ENCODE data around the gene PRKCQ. TPM values are rescaled to one million over a fixed set of nuclear protein-coding genes. Genes with fewer than 3 reads are reported as not detected.

Gene PRKCQ
- total and polyA plus RNA-seq, 11 donors: 0.04 to 2.0 (median 0.13) TPM; not detected in 1

- intact Hi-C loops (cut with DNase I): no loop called here
- DNase-seq (no peak), ATAC-seq (no peak)
- WGBS, 4 donors: 70 to 84% (median 80%) methylated on average over 4 of the region's 4 CpGs
- peaks cover 0 to 16% (median 0%) of the 10 kb centered on the region in 9 donors for H3K27me3 ChIP-seq
- H3K27ac ChIP-seq: no peak overlapping the region
- H3K9me3 ChIP-seq: peaks cover 0 to 3% (median 0%) of the 10 kb centered on the region in 12 donors
- TF ChIP-seq POLR2A (IDR thresholded peaks at IDR 0.05) (no peak), CTCF (IDR thresholded peaks at IDR 0.05) (no peak)
- no peaks in the 10 kb centered on the region for H3K4me1 ChIP-seq
- no peak overlapping the region for H3K4me3 ChIP-seq
- H3K36me3 ChIP-seq: no peaks in the 10 kb centered on the region
These were observed 35.9 kb upstream of the PRKCQ start for GRCh38 chr10:6615971-6616370.

- intact Hi-C loops (cut with DNase I): no loop called here
- no peaks in the 10 kb centered on the region for H3K36me3 ChIP-seq
- H3K4me3 ChIP-seq: no peak overlapping the region
- 47 to 61% (median 59%) methylated on average over 2 of the region's 2 CpGs for WGBS, 4 donors
- TF ChIP-seq CTCF (IDR thresholded peaks at IDR 0.05): no peak
- no peak for TF ChIP-seq POLR2A (IDR thresholded peaks at IDR 0.05)
- H3K27me3 ChIP-seq: peaks cover 0 to 20% (median 0%) of the 10 kb centered on the region in 9 donors
- no peak for DNase-seq
- peaks cover 0 to 7% (median 0%) of the 10 kb centered on the region in 12 donors for H3K4me1 ChIP-seq
- peaks cover 0 to 6% (median 0%) of the 10 kb centered on the region in 12 donors for H3K9me3 ChIP-seq
- no peak overlapping the region for H3K27ac ChIP-seq
- ATAC-seq: no peak
These were observed 32.3 kb upstream of the PRKCQ start for GRCh38 chr10:6612371-6612770.

- Histone ChIP-seq H3K27me3 (peaks cover 0 to 22% (median 0%) of the 10 kb centered on the region in 9 donors), H3K27ac (no peak overlapping the region), H3K4me3 (no peak overlapping the region), H3K9me3 (peaks cover 0 to 6% (median 0%) of the 10 kb centered on the region in 12 donors), H3K4me1 (peaks cover 0 to 13% (median 0%) of the 10 kb centered on the region in 12 donors), H3K36me3 (no peaks in the 10 kb centered on the region)
- no peak for TF ChIP-seq CTCF (IDR thresholded peaks at IDR 0.05)
- no peak for TF ChIP-seq POLR2A (IDR thresholded peaks at IDR 0.05)
- ATAC-seq: no peak
- intact Hi-C loops (cut with DNase I): no loop called here
- DNase-seq: no peak
These were observed 30.6 kb upstream of the PRKCQ start for GRCh38 chr10:6610647-6611046.

GRCh38 chr10:6609625-6610024 is 29.5 kb upstream of the PRKCQ start:
- no peak for TF ChIP-seq POLR2A (IDR thresholded peaks at IDR 0.05)
- no peak for TF ChIP-seq CTCF (IDR thresholded peaks at IDR 0.05)
- Histone ChIP-seq H3K9me3 (peaks cover 0 to 6% (median 0%) of the 10 kb centered on the region in 12 donors), H3K4me1 (peaks cover 0 to 13% (median 0%) of the 10 kb centered on the region in 12 donors), H3K27ac (no peak overlapping the region), H3K4me3 (no peak overlapping the region), H3K27me3 (peaks cover 0 to 22% (median 0%) of the 10 kb centered on the region in 9 donors), H3K36me3 (no peaks in the 10 kb centered on the region)
- DNase-seq: no peak
- ATAC-seq: no peak
- intact Hi-C loops (cut with DNase I): no loop called here
